GM23338 (cell line): Measurements from ENCODE around the gene UTP20. TPM values are rescaled to one million over a fixed set of nuclear protein-coding genes. Genes with fewer than 3 reads are reported as not detected.

ENCODE experiments used
- ATAC-seq: fragments of 200-7000 bp; cut with Tn5 transposase; 3 replicates; pipeline ENCODE4 v1.9.1; 2020
- DNase-seq: peaks from one replicate; pipeline ENCODE4 v3.0.0-alpha.2; 2015; ENCODE audit warnings: low spot score
- H2AFZ ChIP-seq: fragments of 200-600 bp; sonication (generic); 2 replicates; pipeline ENCODE4 v1.8.0; 2016; ENCODE audit warnings: antibody characterized with exemption, mild to moderate bottlenecking, moderate library complexity
- H3F3A ChIP-seq: fragments of 200-600 bp; sonication (generic); replicated peaks from 2 replicates; pipeline ENCODE4 v1.8.0; 2017; ENCODE audit warnings: antibody characterized with exemption, mixed run types, low read depth
- H3K27ac ChIP-seq: fragments of 200-600 bp; sonication (generic); 2 replicates; pipeline ENCODE4 v1.6.1; 2016; ENCODE audit warnings: low read depth
- H3K27me3 ChIP-seq: fragments of 200-600 bp; sonication (generic); 2 replicates; pipeline ENCODE4 v1.8.0; 2016; ENCODE audit warnings: mild to moderate bottlenecking, mixed run types, moderate library complexity; ENCODE audit not compliant: insufficient read depth
- H3K36me3 ChIP-seq: fragments of 200-600 bp; sonication (generic); 2 replicates; pipeline ENCODE4 v1.8.0; 2016; ENCODE audit warnings: mild to moderate bottlenecking; ENCODE audit not compliant: insufficient read depth
- H3K4me1 ChIP-seq: fragments of 200-600 bp; sonication (generic); 2 replicates; pipeline ENCODE4 v1.8.0; 2016; ENCODE audit warnings: mild to moderate bottlenecking, moderate library complexity; ENCODE audit not compliant: insufficient read depth
- H3K4me2 ChIP-seq: fragments of 200-600 bp; sonication (generic); 2 replicates; pipeline ENCODE4 v1.7.1; 2017; ENCODE audit warnings: mixed run types
- H3K4me3 ChIP-seq: fragments of 200-600 bp; sonication (generic); 2 replicates; pipeline ENCODE4 v1.6.1; 2016; ENCODE audit warnings: mixed run types
- H3K79me2 ChIP-seq: fragments of 200-600 bp; sonication (generic); replicated peaks from 2 replicates; pipeline ENCODE4 v1.8.0; 2017; ENCODE audit warnings: mild to moderate bottlenecking; ENCODE audit not compliant: insufficient read depth
- H3K9me2 ChIP-seq: fragments of 200-600 bp; sonication (generic); 2 replicates; pipeline ENCODE4 v1.8.0; 2017; ENCODE audit not compliant: insufficient read depth
- H4K20me1 ChIP-seq: fragments of 200-600 bp; sonication (generic); replicated peaks from 2 replicates; pipeline ENCODE4 v1.8.0; 2017; ENCODE audit warnings: mild to moderate bottlenecking; ENCODE audit not compliant: insufficient read depth
- H3K27ac Mint-ChIP-seq: 2 replicates; pipeline ENCODE4 v1.8.0; 2020; ENCODE audit warnings: inconsistent platforms, mild to moderate bottlenecking, moderate library complexity, mixed read lengths
- H3K27me3 Mint-ChIP-seq: 3 replicates; pipeline ENCODE4 v1.8.0; 2022; ENCODE audit warnings: low read depth, mild to moderate bottlenecking, moderate library complexity, mixed read lengths, inconsistent platforms; ENCODE audit not compliant: insufficient read depth, poor library complexity
- H3K36me3 Mint-ChIP-seq: 3 replicates; pipeline ENCODE4 v1.8.0; 2021; ENCODE audit warnings: low read depth, mild to moderate bottlenecking, inconsistent platforms, moderate library complexity, mixed read lengths
- H3K4me1 Mint-ChIP-seq: 3 replicates; pipeline ENCODE4 v1.8.0; 2020; ENCODE audit warnings: mild to moderate bottlenecking, inconsistent platforms, mixed read lengths
- H3K4me3 Mint-ChIP-seq: 3 replicates; pipeline ENCODE4 v1.8.0; 2021; ENCODE audit warnings: moderate library complexity, mild to moderate bottlenecking, inconsistent platforms, mixed read lengths
- H3K9me3 Mint-ChIP-seq: 3 replicates; pipeline ENCODE4 v1.8.0; 2020; ENCODE audit warnings: moderate library complexity, mild to moderate bottlenecking, inconsistent platforms, mixed read lengths
- CREB1 ChIP-seq: fragments of 250-450 bp; sonication (Bioruptor Pico); IDR thresholded peaks from 2 replicates; pipeline ENCODE4 v1.5.0; 2020; ENCODE audit warnings: low read depth, mild to moderate bottlenecking, moderate library complexity
- ETS1 ChIP-seq: IDR thresholded peaks from 2 replicates; pipeline ENCODE4 v1.6.1; 2016; ENCODE audit warnings: antibody characterized with exemption
- EZH2phosphoT487 ChIP-seq: fragments of 200-600 bp; sonication (generic); IDR thresholded peaks from one replicate; pipeline ENCODE4 v1.8.1; 2018; ENCODE audit warnings: antibody characterized with exemption; ENCODE audit not compliant: unreplicated experiment
- JUNB ChIP-seq: IDR thresholded peaks from one replicate; pipeline ENCODE4 v1.6.1; 2016; ENCODE audit warnings: antibody characterized with exemption; ENCODE audit not compliant: unreplicated experiment
- ZNF114 ChIP-seq: fragments of 250-450 bp; sonication (Bioruptor Pico); IDR thresholded peaks from 2 replicates; pipeline ENCODE4 v1.5.0; 2020; ENCODE audit warnings: mild to moderate bottlenecking, moderate library complexity
- ZNF331 ChIP-seq: fragments of 250-450 bp; sonication (Bioruptor Pico); IDR thresholded peaks from 2 replicates; pipeline ENCODE4 v1.5.0; 2020; ENCODE audit warnings: low read depth, mild to moderate bottlenecking, moderate library complexity
- polyA plus RNA-seq: library from polyadenylated mRNA; unstranded; fragments of >200 nt; fragmentation: Nextera tagmentation; extraction: Ambion mirVana; gene quantifications from 2 replicates; pipeline ENCODE4 v1.2.1, GENCODE V29; 2016
- total RNA-seq: library from RNA; depleted of rRNA; stranded (reverse); fragments of >200 nt; shearing (Covaris generic); gene quantifications from 2 replicates; pipeline ENCODE4 v1.2.3, GENCODE V29; 2014
- TF ChIP-seq, protein P1 (sequence below): fragments of 250-450 bp; sonication (Bioruptor Pico); IDR thresholded peaks from 2 replicates; pipeline ENCODE4 v1.5.0; 2020; ENCODE audit warnings: mild to moderate bottlenecking, moderate library complexity
- TF ChIP-seq, protein P2 (sequence below), 2 experiments: fragments of 200-600 bp in 1 of 2; sonication (generic) in 1 of 2; conservative IDR thresholded peaks; 2 replicates each; pipeline versions ENCODE4 v1.5.1 to v1.6.1; 2016 to 2017; ENCODE audit warnings: antibody characterized with exemption in 2 of 2, low read depth in 2 of 2, mild to moderate bottlenecking in 2 of 2, moderate library complexity in 1 of 2
- TF ChIP-seq, protein P3 (sequence below): IDR thresholded peaks from one replicate; pipeline ENCODE4 v1.6.1; 2018; ENCODE audit warnings: antibody characterized with exemption; ENCODE audit not compliant: unreplicated experiment

UTP20 gene
- total and polyA plus RNA-seq, 2 experiments from 2014 or later = 13.1 to 59.6 TPM

GRCh38 chr12:101276433-101276832 is 3.5 kb upstream of the UTP20 start:
- TF ChIP-seq, protein P1, sequence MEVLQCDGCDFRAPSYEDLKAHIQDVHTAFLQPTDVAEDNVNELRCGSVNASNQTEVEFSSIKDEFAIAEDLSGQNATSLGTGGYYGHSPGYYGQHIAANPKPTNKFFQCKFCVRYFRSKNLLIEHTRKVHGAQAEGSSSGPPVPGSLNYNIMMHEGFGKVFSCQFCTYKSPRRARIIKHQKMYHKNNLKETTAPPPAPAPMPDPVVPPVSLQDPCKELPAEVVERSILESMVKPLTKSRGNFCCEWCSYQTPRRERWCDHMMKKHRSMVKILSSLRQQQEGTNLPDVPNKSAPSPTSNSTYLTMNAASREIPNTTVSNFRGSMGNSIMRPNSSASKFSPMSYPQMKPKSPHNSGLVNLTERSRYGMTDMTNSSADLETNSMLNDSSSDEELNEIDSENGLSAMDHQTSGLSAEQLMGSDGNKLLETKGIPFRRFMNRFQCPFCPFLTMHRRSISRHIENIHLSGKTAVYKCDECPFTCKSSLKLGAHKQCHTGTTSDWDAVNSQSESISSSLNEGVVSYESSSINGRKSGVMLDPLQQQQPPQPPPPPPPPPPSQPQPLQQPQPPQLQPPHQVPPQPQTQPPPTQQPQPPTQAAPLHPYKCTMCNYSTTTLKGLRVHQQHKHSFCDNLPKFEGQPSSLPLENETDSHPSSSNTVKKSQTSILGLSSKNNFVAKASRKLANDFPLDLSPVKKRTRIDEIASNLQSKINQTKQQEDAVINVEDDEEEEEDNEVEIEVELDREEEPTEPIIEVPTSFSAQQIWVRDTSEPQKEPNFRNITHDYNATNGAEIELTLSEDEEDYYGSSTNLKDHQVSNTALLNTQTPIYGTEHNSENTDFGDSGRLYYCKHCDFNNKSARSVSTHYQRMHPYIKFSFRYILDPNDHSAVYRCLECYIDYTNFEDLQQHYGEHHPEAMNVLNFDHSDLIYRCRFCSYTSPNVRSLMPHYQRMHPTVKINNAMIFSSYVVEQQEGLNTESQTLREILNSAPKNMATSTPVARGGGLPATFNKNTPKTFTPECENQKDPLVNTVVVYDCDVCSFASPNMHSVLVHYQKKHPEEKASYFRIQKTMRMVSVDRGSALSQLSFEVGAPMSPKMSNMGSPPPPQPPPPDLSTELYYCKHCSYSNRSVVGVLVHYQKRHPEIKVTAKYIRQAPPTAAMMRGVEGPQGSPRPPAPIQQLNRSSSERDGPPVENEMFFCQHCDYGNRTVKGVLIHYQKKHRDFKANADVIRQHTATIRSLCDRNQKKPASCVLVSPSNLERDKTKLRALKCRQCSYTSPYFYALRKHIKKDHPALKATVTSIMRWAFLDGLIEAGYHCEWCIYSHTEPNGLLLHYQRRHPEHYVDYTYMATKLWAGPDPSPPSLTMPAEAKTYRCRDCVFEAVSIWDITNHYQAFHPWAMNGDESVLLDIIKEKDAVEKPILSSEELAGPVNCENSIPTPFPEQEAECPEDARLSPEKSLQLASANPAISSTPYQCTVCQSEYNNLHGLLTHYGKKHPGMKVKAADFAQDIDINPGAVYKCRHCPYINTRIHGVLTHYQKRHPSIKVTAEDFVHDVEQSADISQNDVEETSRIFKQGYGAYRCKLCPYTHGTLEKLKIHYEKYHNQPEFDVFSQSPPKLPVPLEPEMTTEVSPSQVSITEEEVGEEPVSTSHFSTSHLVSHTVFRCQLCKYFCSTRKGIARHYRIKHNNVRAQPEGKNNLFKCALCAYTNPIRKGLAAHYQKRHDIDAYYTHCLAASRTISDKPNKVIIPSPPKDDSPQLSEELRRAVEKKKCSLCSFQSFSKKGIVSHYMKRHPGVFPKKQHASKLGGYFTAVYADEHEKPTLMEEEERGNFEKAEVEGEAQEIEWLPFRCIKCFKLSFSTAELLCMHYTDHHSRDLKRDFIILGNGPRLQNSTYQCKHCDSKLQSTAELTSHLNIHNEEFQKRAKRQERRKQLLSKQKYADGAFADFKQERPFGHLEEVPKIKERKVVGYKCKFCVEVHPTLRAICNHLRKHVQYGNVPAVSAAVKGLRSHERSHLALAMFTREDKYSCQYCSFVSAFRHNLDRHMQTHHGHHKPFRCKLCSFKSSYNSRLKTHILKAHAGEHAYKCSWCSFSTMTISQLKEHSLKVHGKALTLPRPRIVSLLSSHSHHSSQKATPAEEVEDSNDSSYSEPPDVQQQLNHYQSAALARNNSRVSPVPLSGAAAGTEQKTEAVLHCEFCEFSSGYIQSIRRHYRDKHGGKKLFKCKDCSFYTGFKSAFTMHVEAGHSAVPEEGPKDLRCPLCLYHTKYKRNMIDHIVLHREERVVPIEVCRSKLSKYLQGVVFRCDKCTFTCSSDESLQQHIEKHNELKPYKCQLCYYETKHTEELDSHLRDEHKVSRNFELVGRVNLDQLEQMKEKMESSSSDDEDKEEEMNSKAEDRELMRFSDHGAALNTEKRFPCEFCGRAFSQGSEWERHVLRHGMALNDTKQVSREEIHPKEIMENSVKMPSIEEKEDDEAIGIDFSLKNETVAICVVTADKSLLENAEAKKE (CRISPR knock-in tag) = no peak
- TF ChIP-seq ZNF114 = no peak
- TF ChIP-seq, protein P2, sequence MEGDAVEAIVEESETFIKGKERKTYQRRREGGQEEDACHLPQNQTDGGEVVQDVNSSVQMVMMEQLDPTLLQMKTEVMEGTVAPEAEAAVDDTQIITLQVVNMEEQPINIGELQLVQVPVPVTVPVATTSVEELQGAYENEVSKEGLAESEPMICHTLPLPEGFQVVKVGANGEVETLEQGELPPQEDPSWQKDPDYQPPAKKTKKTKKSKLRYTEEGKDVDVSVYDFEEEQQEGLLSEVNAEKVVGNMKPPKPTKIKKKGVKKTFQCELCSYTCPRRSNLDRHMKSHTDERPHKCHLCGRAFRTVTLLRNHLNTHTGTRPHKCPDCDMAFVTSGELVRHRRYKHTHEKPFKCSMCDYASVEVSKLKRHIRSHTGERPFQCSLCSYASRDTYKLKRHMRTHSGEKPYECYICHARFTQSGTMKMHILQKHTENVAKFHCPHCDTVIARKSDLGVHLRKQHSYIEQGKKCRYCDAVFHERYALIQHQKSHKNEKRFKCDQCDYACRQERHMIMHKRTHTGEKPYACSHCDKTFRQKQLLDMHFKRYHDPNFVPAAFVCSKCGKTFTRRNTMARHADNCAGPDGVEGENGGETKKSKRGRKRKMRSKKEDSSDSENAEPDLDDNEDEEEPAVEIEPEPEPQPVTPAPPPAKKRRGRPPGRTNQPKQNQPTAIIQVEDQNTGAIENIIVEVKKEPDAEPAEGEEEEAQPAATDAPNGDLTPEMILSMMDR (conservative IDR thresholded peaks at IDR 0.05; ENCODE audit: low read depth in 2 of 2) = no peak
- no peak for TF ChIP-seq ETS1
- TF ChIP-seq JUNB = no peak
- no peak for TF ChIP-seq EZH2phosphoT487
- no peak for TF ChIP-seq CREB1 (CRISPR knock-in tag)
- TF ChIP-seq, protein P3, sequence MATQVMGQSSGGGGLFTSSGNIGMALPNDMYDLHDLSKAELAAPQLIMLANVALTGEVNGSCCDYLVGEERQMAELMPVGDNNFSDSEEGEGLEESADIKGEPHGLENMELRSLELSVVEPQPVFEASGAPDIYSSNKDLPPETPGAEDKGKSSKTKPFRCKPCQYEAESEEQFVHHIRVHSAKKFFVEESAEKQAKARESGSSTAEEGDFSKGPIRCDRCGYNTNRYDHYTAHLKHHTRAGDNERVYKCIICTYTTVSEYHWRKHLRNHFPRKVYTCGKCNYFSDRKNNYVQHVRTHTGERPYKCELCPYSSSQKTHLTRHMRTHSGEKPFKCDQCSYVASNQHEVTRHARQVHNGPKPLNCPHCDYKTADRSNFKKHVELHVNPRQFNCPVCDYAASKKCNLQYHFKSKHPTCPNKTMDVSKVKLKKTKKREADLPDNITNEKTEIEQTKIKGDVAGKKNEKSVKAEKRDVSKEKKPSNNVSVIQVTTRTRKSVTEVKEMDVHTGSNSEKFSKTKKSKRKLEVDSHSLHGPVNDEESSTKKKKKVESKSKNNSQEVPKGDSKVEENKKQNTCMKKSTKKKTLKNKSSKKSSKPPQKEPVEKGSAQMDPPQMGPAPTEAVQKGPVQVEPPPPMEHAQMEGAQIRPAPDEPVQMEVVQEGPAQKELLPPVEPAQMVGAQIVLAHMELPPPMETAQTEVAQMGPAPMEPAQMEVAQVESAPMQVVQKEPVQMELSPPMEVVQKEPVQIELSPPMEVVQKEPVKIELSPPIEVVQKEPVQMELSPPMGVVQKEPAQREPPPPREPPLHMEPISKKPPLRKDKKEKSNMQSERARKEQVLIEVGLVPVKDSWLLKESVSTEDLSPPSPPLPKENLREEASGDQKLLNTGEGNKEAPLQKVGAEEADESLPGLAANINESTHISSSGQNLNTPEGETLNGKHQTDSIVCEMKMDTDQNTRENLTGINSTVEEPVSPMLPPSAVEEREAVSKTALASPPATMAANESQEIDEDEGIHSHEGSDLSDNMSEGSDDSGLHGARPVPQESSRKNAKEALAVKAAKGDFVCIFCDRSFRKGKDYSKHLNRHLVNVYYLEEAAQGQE = no peak
- no peak for TF ChIP-seq ZNF331 (CRISPR knock-in tag)
- Histone ChIP-seq H3K79me2 (peaks cover 14% of the 10 kb centered on the region), H3K36me3 (no peaks in the 10 kb centered on the region), H3K9me2 (no peaks in the 10 kb centered on the region), H4K20me1 (no peaks in the 10 kb centered on the region; the same call in 1 of the 2 replicates), H3F3A (no peaks in the 10 kb centered on the region), H3K4me1 (peaks cover 6% of the 10 kb centered on the region), H3K4me3 (no peak overlapping the region), H3K27ac (no peak overlapping the region), H3K4me2 (no peak overlapping the region), H3K27me3 (no peaks in the 10 kb centered on the region), H2AFZ (no peak overlapping the region)
- ATAC-seq = no peak
- no peaks in the 10 kb centered on the region for H3K4me1 Mint-ChIP-seq
- H3K9me3 Mint-ChIP-seq = no peaks in the 10 kb centered on the region
- no peak for DNase-seq
- no peak overlapping the region for H3K4me3 Mint-ChIP-seq
- H3K36me3 Mint-ChIP-seq = no peaks in the 10 kb centered on the region
- no peak overlapping the region for H3K27ac Mint-ChIP-seq
- H3K27me3 Mint-ChIP-seq = peaks cover 8% of the 10 kb centered on the region
